Esophagus muscularis mucosa (tissue), 4 donors: ENCODE measurements around the gene VTI1A.

ENCODE experiments used
- CTCF ChIP-seq, 3 experiments: fragments of 200-600 bp in 2 of 3; fragments of 450-650 bp in 1 of 3; sonication (generic) in 2 of 3; IDR thresholded peaks; one replicate each; pipeline ENCODE4 v1.5.1; 2017 to 2019; ENCODE audit warnings: antibody characterized with exemption in 3 of 3, mild to moderate bottlenecking in 2 of 3, moderate library complexity in 1 of 3
- EP300 ChIP-seq: sonication (generic); formaldehyde crosslinking; IDR thresholded peaks from one replicate; pipeline ENCODE4 v1.6.1; 2017; ENCODE audit warnings: antibody characterized with exemption
- POLR2A ChIP-seq: fragments of 450-650 bp; IDR thresholded peaks from one replicate; pipeline ENCODE4 v1.6.1; 2017; ENCODE audit warnings: antibody characterized with exemption, moderate library complexity, mild to moderate bottlenecking, low read depth
- POLR2AphosphoS5 ChIP-seq, 2 donors: sonication (generic); formaldehyde crosslinking; IDR thresholded peaks; one replicate each; pipeline ENCODE4 v1.6.1; 2017; ENCODE audit warnings: antibody characterized with exemption in 2 of 2

GRCh38 chr10:112613620-112614019 lies 166.6 kb downstream of the VTI1A start:
- TF ChIP-seq POLR2A, result no peak
- no peak for TF ChIP-seq CTCF (IDR thresholded peaks at IDR 0.05)
- no peak for TF ChIP-seq EP300
- TF ChIP-seq POLR2AphosphoS5 (IDR thresholded peaks at IDR 0.05), result no peak
